ENCODE results near the gene ACAA1. TPM values are rescaled to one million over a fixed set of nuclear protein-coding genes. Genes with fewer than 3 reads are reported as not detected.

ACAA1 gene
- polyA plus RNA-seq, 1 of the 3 experiments (the other 2 are of a cell fraction) = 86.4 TPM

GRCh38 chr3:38133557-38134405 is 3.1 kb downstream of the ACAA1 start:
- Histone ChIP-seq H3K9me2 (no peaks in the 10 kb centered on the region), H3K9ac (no peak overlapping the region), H3K27ac (ENCODE audit: low read depth in 2 of 2, low read length in 1 of 2) (no peak overlapping the region), H3K4me3 (ENCODE audit: low read depth in 2 of 2, low read length in 1 of 2) (no peak overlapping the region), H3K79me2 (ENCODE audit: insufficient read depth) (peaks cover 26% of the 10 kb centered on the region), H3K4me2 (no peak overlapping the region), H2AFZ (ENCODE audit: low read depth) (no peak overlapping the region), H3K9me3 (no peaks in the 10 kb centered on the region), H3K36me3 (replicated peaks in 1 of 2; ENCODE audit: control insufficient read depth in 1 of 2, insufficient read depth in 2 of 2, low read length in 1 of 2) (peaks cover 27 to 56% of the 10 kb centered on the region in 2 experiments), H3F3A (replicated peaks; ENCODE audit: insufficient read depth) (peaks cover 2% of the 10 kb centered on the region), H3K4me1 (ENCODE audit: control insufficient read depth in 1 of 2, insufficient read depth in 2 of 2, low read depth in 1 of 2, low read length in 1 of 2) (peaks cover 12 to 18% of the 10 kb centered on the region in 2 experiments; a peak in 2 of 4 replicates), H3K27me3 (ENCODE audit: insufficient read depth) (no peaks in the 10 kb centered on the region), H4K20me1 (ENCODE audit: insufficient read depth) (0 out of 2 replicates have a peak, but pooled peaks cover 13% of the 10 kb centered on the region)
- DNase-seq = no peak
- POLR2A ChIA-PET = no interaction called here
- CTCF ChIA-PET = no interaction called here
- TF ChIP-seq ELF1 (IDR thresholded peaks at IDR 0.05) (no peak), FOSL2 (IDR thresholded peaks at IDR 0.05; ENCODE audit: borderline replicate concordance, low read depth) (no peak), MEF2A (IDR thresholded peaks at IDR 0.05; ENCODE audit: borderline replicate concordance, low read depth) (no peak), RXRA (IDR thresholded peaks at IDR 0.05; ENCODE audit: borderline replicate concordance, low read depth) (no peak), EZH2phosphoT487 (IDR thresholded peaks at IDR 0.05; ENCODE audit: borderline replicate concordance, low read depth) (no peak), FOXJ3 (CRISPR knock-in tag; IDR thresholded peaks at IDR 0.05) (no peak), YY1 (IDR thresholded peaks at IDR 0.05; ENCODE audit: low read depth) (no peak), RCOR1 (IDR thresholded peaks at IDR 0.05; ENCODE audit: low read length) (no peak), MXI1 (IDR thresholded peaks at IDR 0.05; ENCODE audit: low read depth, low read length) (no peak), FOXM1 (IDR thresholded peaks at IDR 0.05; ENCODE audit: low read depth) (no peak)
- TF ChIP-seq, protein P1, sequence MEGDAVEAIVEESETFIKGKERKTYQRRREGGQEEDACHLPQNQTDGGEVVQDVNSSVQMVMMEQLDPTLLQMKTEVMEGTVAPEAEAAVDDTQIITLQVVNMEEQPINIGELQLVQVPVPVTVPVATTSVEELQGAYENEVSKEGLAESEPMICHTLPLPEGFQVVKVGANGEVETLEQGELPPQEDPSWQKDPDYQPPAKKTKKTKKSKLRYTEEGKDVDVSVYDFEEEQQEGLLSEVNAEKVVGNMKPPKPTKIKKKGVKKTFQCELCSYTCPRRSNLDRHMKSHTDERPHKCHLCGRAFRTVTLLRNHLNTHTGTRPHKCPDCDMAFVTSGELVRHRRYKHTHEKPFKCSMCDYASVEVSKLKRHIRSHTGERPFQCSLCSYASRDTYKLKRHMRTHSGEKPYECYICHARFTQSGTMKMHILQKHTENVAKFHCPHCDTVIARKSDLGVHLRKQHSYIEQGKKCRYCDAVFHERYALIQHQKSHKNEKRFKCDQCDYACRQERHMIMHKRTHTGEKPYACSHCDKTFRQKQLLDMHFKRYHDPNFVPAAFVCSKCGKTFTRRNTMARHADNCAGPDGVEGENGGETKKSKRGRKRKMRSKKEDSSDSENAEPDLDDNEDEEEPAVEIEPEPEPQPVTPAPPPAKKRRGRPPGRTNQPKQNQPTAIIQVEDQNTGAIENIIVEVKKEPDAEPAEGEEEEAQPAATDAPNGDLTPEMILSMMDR (IDR thresholded peaks at IDR 0.05) = no peak
- TF ChIP-seq, protein P2, sequence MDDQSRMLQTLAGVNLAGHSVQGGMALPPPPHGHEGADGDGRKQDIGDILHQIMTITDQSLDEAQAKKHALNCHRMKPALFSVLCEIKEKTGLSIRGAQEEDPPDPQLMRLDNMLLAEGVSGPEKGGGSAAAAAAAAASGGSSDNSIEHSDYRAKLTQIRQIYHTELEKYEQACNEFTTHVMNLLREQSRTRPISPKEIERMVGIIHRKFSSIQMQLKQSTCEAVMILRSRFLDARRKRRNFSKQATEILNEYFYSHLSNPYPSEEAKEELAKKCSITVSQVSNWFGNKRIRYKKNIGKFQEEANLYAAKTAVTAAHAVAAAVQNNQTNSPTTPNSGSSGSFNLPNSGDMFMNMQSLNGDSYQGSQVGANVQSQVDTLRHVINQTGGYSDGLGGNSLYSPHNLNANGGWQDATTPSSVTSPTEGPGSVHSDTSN (IDR thresholded peaks at IDR 0.05) = no peak
- TF ChIP-seq, protein P3, sequence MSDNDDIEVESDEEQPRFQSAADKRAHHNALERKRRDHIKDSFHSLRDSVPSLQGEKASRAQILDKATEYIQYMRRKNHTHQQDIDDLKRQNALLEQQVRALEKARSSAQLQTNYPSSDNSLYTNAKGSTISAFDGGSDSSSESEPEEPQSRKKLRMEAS (IDR thresholded peaks at IDR 0.05; ENCODE audit: low read depth) = no peak
- 93% methylated on average over 10 of the region's 10 CpGs for WGBS (ENCODE audit: low lambda C conversion rate)

GRCh38 chr3:38133209-38133556 is 3.7 kb downstream of the ACAA1 start:
- Histone ChIP-seq H3K4me3 (ENCODE audit: low read depth in 2 of 2, low read length in 1 of 2) (no peak overlapping the region), H3K4me1 (ENCODE audit: control insufficient read depth in 1 of 2, insufficient read depth in 2 of 2, low read depth in 1 of 2, low read length in 1 of 2) (peaks cover 11 to 17% of the 10 kb centered on the region in 2 experiments; a peak in 2 of 4 replicates), H3F3A (replicated peaks; ENCODE audit: insufficient read depth) (peaks cover 1% of the 10 kb centered on the region), H3K4me2 (no peak overlapping the region), H2AFZ (ENCODE audit: low read depth) (no peak overlapping the region), H3K79me2 (ENCODE audit: insufficient read depth) (peaks cover 25% of the 10 kb centered on the region), H3K9ac (no peak overlapping the region), H3K36me3 (replicated peaks in 1 of 2; ENCODE audit: control insufficient read depth in 1 of 2, insufficient read depth in 2 of 2, low read length in 1 of 2) (peaks cover 32 to 59% of the 10 kb centered on the region in 2 experiments), H3K9me3 (no peaks in the 10 kb centered on the region), H3K27me3 (ENCODE audit: insufficient read depth) (no peaks in the 10 kb centered on the region), H3K9me2 (no peaks in the 10 kb centered on the region), H4K20me1 (ENCODE audit: insufficient read depth) (0 out of 2 replicates have a peak, but pooled peaks cover 13% of the 10 kb centered on the region), H3K27ac (ENCODE audit: low read depth in 2 of 2, low read length in 1 of 2) (no peak overlapping the region)
- POLR2A ChIA-PET = no interaction called here
- no peak for DNase-seq
- CTCF ChIA-PET = interaction anchor here (1.4 kb wide), 1 partner anchor 12 kb away, joined by 4 read pairs; no protein-coding TSS in a partner anchor
- WGBS (ENCODE audit: low lambda C conversion rate) = 91% methylated on average over 3 of the region's 3 CpGs
- TF ChIP-seq RXRA (IDR thresholded peaks at IDR 0.05; ENCODE audit: borderline replicate concordance, low read depth) (no peak), YY1 (IDR thresholded peaks at IDR 0.05; ENCODE audit: low read depth) (no peak), RFX5 (IDR thresholded peaks at IDR 0.05; ENCODE audit: low read length) (no peak), TEAD4 (IDR thresholded peaks at IDR 0.05; ENCODE audit: borderline replicate concordance, insufficient read depth) (no peak), GATA2 (CRISPR knock-in tag; IDR thresholded peaks at IDR 0.05) (no peak), NRF1 (IDR thresholded peaks at IDR 0.05; ENCODE audit: low read depth, low read length) (no peak), EZH2phosphoT487 (IDR thresholded peaks at IDR 0.05; ENCODE audit: borderline replicate concordance, low read depth) (no peak), EP300 (IDR thresholded peaks at IDR 0.05; ENCODE audit: borderline replicate concordance in 1 of 2, low read depth in 1 of 2, low read length in 1 of 2) (no peak), SMC3 (IDR thresholded peaks at IDR 0.05; ENCODE audit: low read depth, low read length) (no peak), CHD2 (IDR thresholded peaks at IDR 0.05; ENCODE audit: low read length, partially characterized antibody) (no peak), FOXM1 (IDR thresholded peaks at IDR 0.05; ENCODE audit: low read depth) (no peak)
- TF ChIP-seq, protein P4, sequence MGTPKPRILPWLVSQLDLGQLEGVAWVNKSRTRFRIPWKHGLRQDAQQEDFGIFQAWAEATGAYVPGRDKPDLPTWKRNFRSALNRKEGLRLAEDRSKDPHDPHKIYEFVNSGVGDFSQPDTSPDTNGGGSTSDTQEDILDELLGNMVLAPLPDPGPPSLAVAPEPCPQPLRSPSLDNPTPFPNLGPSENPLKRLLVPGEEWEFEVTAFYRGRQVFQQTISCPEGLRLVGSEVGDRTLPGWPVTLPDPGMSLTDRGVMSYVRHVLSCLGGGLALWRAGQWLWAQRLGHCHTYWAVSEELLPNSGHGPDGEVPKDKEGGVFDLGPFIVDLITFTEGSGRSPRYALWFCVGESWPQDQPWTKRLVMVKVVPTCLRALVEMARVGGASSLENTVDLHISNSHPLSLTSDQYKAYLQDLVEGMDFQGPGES (IDR thresholded peaks at IDR 0.05; ENCODE audit: low read depth, low read length) = no peak
- TF ChIP-seq, protein P2 (IDR thresholded peaks at IDR 0.05) = no peak
